Calu3 (cell line): ENCODE data around the gene MYT1. TPM values are rescaled to one million over a fixed set of nuclear protein-coding genes. Genes with fewer than 3 reads are reported as not detected.

ENCODE experiments used
- BruUV-seq: library from RNA; stranded (reverse); fragments of 400-500 nt; replicated peaks from 2 replicates; lab custom pipeline; 2021; lab: Mats Ljungman, UMichigan
- CTCF ChIA-PET: fragments of 300-600 bp; sonication (Branson Sonifier 250); formaldehyde crosslinking; loops from one replicate; lab custom pipeline; 2022; ENCODE audit warnings: antibody characterized with exemption; lab: Charles Lee
- DNase-seq: peaks from one replicate; pipeline ENCODE4 v3.0.0; 2022
- H3K27ac Mint-ChIP-seq: one replicate; pipeline ENCODE4 v1.8.0; 2022; ENCODE audit warnings: mixed read lengths; ENCODE audit not compliant: unreplicated experiment
- H3K27me3 Mint-ChIP-seq: one replicate; pipeline ENCODE4 v1.8.0; 2022; ENCODE audit warnings: mixed read lengths; ENCODE audit not compliant: unreplicated experiment
- H3K36me3 Mint-ChIP-seq: one replicate; pipeline ENCODE4 v1.8.0; 2022; ENCODE audit warnings: mild to moderate bottlenecking, moderate library complexity, mixed read lengths; ENCODE audit not compliant: insufficient read depth, unreplicated experiment
- H3K4me1 Mint-ChIP-seq: one replicate; pipeline ENCODE4 v1.8.0; 2022; ENCODE audit warnings: mild to moderate bottlenecking, low read depth, mixed read lengths; ENCODE audit not compliant: unreplicated experiment
- H3K4me3 Mint-ChIP-seq: one replicate; pipeline ENCODE4 v1.8.0; 2022; ENCODE audit warnings: mild to moderate bottlenecking, low read depth, moderate library complexity, mixed read lengths; ENCODE audit not compliant: unreplicated experiment
- H3K9me3 Mint-ChIP-seq: one replicate; pipeline ENCODE4 v1.8.0; 2022; ENCODE audit warnings: low read depth, mixed read lengths; ENCODE audit not compliant: unreplicated experiment
- CTCF ChIP-seq: fragments of 200-600 bp; IDR thresholded peaks from one replicate; pipeline ENCODE4 v1.8.0; 2022; ENCODE audit warnings: antibody characterized with exemption; ENCODE audit not compliant: unreplicated experiment
- intact Hi-C: fragments of 100-400 bp; cut with micrococcal nuclease; formaldehyde crosslinking; loops from one replicate; pipeline ENCODE4 v1.10.0; 2022; ENCODE audit not compliant: unreplicated experiment
- total RNA-seq: library from RNA; stranded (reverse); gene quantifications from 2 replicates; pipeline ENCODE4 v1.2.3, GENCODE V29; 2022

The MYT1 gene
- total RNA-seq, 1 experiment from 2014 or later: 0.45 TPM

- CTCF ChIA-PET: interaction anchor here (1.4 kb wide), 1 partner anchor 15 kb away, joined by 5 read pairs; no protein-coding TSS in a partner anchor
- no TSS peak for BruUV-seq
- Mint-ChIP-seq H3K9me3 (no peaks in the 10 kb centered on the region), H3K4me1 (peaks cover 39% of the 10 kb centered on the region), H3K27me3 (peaks cover 62% of the 10 kb centered on the region), H3K4me3 (no peak overlapping the region), H3K36me3 (no peaks in the 10 kb centered on the region), H3K27ac (no peak overlapping the region)
- intact Hi-C loops: no loop called here
- no peak for TF ChIP-seq CTCF
- no peak for DNase-seq
These were observed 7.1 kb upstream of the MYT1 start for GRCh38 chr20:64156886-64157875.

- intact Hi-C loops: no loop called here
- no peak for DNase-seq
- no peaks in the 10 kb centered on the region for H3K9me3 Mint-ChIP-seq
- H3K36me3 Mint-ChIP-seq: no peaks in the 10 kb centered on the region
- peaks cover 66% of the 10 kb centered on the region for H3K27me3 Mint-ChIP-seq
- H3K4me3 Mint-ChIP-seq: no peak overlapping the region
- H3K27ac Mint-ChIP-seq: no peak overlapping the region
- CTCF ChIA-PET: no interaction called here
- TF ChIP-seq CTCF: no peak
- peaks cover 33% of the 10 kb centered on the region for H3K4me1 Mint-ChIP-seq
- BruUV-seq: no TSS peak
These were observed 6.4 kb upstream of the MYT1 start for GRCh38 chr20:64157878-64158277.

- peaks cover 66% of the 10 kb centered on the region for H3K27me3 Mint-ChIP-seq
- intact Hi-C loops: no loop called here
- H3K4me1 Mint-ChIP-seq: peaks cover 26% of the 10 kb centered on the region
- H3K36me3 Mint-ChIP-seq: no peaks in the 10 kb centered on the region
- H3K9me3 Mint-ChIP-seq: no peaks in the 10 kb centered on the region
- H3K4me3 Mint-ChIP-seq: no peak overlapping the region
- TF ChIP-seq CTCF: no peak
- H3K27ac Mint-ChIP-seq: peak overlapping the region; percentile 13
- CTCF ChIA-PET: no interaction called here
- peak; percentile 54 for DNase-seq
- no TSS peak for BruUV-seq
These were observed 5.6 kb upstream of the MYT1 start for GRCh38 chr20:64158346-64159285.

GRCh38 chr20:64159286-64159680 is 5.0 kb upstream of the MYT1 start:
- Mint-ChIP-seq H3K36me3 (no peaks in the 10 kb centered on the region), H3K27ac (peak overlapping the region; percentile 13), H3K4me1 (peaks cover 24% of the 10 kb centered on the region), H3K4me3 (no peak overlapping the region), H3K27me3 (peaks cover 66% of the 10 kb centered on the region), H3K9me3 (no peaks in the 10 kb centered on the region)
- CTCF ChIA-PET: no interaction called here
- no peak for TF ChIP-seq CTCF
- intact Hi-C loops: no loop called here
- no peak for DNase-seq
- BruUV-seq: no TSS peak
